Measurements from ENCODE around the gene CDH13.

DNA sequence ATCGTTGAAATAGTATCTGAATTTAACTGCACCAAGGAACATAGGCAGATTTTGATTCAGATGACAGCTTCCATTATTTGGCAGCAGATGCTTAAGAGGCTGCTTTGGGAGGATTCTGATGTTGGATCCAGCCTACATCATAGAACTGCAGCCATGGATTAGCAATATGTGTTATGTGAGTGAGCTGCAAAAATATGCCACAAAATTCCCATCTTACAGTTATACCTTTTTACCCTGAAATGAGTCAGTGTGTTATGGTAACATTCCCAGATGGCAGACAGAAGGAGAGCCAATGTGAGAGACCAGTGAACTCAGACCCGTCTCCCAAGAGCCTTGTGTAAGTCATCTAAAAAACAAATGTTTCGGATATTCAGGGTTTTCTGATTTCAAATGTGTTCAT, 206.1 kb downstream of the CDH13 start:
- TF ChIP-seq CTCF (IDR thresholded peaks at IDR 0.05; ENCODE audit: low read length) (no peak), EZH2phosphoT487 (IDR thresholded peaks at IDR 0.05; ENCODE audit: low read length) (no peak), EZH2 (optimal IDR thresholded peaks at IDR 0.05; ENCODE audit: low read depth, low read length) (no peak)
